HG02623 (cell line): ENCODE measurements around the gene RPH3AL.
"Not testable (repeated sequence)": the region's sequence is repeated elsewhere in the genome, so short reads cannot be mapped to it uniquely, and the experiment has no call there.

Experiments used
- ATAC-seq: cut with Tn5 transposase; IDR thresholded peaks from one replicate; pipeline ENCODE4 v1.9.1; 2021; ENCODE audit warnings: moderate library complexity; ENCODE audit not compliant: unreplicated experiment

RPH3AL gene

DNA sequence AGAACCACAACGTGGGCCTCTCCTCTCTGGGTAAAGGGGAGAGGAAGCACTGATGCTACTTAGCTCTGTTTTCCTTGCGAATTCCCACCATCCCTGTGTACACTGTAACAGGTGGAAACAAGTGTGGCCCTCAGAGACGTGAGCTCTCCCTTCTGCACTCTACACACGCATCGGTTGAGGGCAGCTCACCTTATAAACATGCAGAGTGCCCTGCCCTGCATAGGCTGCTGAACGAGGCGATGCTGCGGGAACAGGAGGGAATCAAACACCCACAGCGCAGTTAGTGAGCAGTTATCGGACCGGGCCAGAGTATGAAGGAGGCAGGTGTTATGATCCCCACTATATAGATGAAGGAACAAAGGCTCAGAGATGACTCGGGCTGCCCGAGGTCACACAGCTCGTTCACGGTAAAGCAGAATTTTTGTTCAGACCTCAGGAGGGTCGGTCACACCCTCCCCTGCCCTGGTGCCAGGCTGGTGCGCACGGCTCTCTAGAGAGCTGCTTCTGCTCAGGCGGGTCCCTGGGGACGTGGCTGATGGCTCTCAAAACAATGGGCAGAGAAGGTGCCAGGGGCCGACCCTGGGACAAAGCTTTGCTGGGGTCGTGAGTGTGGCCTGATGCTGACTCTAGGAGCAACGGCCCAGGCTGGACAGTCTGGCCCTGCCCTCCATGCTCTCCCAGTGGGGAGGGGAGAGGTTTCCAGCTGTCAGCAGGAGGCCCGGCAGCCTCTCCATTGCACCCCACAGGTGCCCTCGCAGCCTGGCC lies 68.5 kb downstream of the RPH3AL start:
- no peak for ATAC-seq

DNA sequence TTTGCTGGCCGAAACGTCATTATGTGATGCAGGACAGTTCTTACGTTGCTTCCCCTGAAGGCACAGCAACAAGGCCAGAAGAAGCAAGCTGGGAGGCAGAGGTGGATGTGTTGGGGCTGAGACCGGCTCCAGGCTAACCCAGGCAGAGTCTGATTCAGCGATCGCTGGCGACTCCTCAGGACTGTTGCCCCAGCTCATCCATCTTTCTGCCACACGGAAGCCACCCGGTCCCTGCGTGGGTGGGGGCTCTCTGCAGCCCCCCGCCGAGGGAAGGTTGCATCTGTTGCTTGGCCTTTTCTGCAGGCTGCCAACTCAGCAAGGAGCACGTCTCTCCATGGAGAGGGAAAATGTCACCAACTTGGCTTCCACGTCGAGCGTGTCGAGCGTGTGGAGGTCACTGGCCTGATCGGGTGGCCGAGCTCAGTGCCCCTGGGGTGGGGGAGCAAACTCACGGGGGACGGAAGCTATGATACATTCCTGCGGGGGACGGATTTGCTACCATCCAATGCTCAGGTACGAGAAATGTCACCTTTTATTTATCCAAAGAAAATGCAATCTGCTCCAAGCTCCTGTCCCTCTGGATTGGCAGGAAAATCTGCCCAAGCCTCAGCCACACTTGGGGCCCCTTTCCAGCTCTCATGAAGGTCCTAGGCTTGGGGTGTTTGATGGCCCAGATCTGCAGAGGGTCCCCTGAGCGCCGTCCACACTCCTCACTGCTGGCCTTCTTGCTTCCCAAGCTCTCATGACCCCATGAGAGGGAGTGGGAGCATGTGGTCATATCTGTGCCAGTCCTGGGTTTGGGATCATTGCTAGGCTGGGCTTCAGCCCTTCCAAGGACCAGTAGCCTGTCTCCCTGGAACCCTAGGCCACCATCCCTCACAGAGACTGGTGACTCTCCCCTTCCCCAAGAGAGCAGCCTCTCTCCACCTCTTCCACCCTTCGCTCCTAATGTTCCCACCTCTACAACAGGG lies 69.4 kb downstream of the RPH3AL start:
- ATAC-seq: no peak

DNA sequence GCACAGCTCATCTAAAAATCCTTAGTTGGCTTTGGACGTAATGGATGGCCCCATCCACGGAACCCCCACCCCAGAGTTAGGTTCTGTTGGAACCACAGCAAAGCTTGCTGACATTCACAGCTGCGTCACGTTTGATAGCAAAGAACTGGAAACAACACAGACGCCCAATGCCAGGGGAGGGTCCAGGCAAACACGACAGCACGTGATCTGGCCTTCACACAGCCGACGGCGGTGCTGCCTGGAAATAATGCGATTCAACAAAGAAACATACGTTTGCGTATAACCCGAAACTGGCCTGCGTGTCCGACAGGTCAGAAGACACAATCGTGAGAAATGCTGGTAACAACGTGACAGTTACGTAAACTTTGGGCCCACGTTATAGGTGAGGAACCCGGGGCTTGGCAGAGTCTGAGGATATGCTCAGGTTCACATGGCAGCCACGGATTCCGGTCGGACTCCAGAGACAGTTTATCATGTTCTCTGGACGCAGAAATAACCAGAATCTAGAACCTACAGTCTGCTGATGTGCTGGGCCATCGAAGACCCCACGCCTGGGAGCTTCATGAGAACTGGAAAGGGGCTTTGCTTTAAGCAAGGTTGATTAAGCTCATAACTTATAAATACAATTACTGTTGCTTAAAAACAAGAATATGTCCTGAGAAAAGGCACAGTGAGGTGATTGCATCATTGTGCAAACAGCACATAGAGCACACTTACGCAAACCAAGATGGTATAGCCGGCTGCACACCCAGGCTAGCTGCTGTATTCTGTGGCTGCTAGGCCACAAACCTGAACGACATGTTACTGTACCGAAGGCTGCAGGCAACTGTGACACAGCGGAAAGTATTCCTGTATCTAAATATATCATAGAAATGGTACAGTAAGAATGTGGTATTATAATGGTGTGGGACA lies 70.4 kb downstream of the RPH3AL start:
- ATAC-seq: no peak

DNA sequence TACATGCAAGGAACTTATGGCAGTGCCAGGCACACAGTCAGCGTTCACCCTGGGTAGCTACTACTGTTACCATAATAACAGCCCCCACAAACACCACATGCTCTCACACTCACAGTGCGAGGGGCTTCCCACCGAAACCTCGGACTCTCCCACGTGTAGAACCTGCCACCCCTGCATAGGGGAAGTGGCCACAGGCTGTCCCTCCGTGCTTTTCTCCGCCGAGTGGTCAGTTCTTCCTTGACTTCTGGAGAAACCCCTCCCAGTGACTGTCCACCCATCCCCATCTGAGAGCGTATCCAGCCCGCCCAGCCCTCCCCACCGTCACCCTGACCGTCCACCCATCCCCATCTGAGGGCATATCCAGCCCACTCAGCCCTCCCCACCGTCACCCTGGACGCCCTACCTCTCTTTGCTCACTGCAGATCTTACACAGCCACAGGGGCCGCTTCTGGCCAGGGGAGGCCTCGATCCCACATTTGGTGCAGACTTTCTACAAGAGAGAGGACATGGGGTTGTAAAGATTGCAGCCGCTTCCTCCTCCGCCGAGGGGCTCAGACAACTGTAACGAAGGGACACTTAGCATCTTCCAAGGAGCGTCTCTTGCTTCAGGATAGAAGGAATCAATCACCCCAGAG lies 71.1 kb downstream of the RPH3AL start:
- no peak for ATAC-seq

DNA sequence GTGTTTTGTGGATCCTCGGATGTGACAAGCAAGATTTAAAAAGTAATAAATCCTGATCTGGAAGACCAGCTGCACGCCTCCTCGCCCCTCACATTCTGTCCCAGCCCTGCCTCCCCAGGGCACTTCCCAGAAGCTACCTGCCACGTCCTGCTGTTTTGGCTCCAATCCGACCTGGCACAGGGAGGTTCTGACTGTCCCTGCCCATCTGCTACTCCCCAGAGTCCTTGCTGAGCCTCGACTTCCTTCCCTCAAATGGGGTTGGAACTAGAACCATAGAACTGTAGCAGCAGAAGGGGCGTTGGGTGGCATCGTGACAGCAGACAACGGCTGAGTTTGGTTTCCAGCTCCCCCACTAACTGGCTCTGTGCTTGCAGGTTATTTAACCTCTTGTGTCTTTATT lies 71.7 kb downstream of the RPH3AL start:
- ATAC-seq: no peak

DNA sequence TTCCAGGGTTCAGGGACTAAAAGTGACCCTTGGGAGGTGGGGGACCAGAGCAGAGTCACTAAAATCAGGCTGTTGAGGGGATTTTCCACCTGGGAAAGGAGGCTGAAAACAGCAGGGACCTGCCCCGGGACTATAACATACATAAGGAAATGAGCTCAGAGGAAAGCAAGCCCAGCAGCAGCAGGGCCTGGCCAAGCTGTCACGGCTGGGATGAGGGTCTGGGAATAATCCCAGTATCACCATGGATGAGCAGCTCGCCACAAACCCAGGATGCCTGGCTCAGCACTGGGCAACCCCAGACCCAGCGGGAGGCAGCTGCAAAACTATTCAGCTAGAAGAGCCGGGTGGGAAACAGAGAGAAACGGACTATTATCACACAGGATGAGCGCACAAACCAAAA lies 72.4 kb downstream of the RPH3AL start:
- no peak for ATAC-seq

DNA sequence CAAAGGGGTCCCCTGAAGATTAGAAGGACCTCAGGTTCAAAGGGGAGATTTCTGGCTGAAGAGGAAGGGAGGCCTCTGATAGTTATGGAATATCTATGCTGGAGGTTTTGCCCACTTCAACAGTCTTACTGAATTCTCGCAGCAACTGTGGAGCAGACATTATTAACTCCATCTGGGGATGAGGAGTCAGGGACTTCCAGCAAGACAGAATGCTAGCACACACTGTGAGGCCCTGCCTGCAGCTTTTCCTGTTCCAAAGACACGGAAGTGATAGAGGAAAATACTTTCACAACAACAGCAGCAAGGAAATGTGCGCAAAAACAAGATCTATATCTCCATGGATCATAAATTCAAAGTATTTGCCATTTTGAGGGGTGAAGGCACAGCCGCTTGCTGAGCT lies 72.8 kb downstream of the RPH3AL start:
- no peak for ATAC-seq

DNA sequence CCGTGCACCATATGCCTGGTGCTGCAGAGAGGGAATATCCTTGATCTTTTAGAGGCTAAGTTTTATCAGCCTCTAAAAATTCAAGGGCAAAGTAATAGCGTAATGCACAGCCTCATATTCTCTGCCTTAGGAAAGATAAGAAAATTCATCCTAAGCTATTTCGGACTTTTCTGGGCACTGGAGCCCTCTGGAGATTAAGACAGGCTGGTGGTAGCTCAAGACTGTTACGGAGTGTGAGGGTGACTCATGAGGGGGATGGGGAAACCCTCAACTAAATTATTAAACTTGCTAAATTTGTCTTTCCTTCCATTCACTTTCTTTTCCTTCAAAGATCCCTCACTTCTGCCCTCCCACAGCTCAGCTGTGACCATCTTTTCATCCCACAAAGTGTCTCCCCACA lies 73.3 kb downstream of the RPH3AL start:
- no peak for ATAC-seq

DNA sequence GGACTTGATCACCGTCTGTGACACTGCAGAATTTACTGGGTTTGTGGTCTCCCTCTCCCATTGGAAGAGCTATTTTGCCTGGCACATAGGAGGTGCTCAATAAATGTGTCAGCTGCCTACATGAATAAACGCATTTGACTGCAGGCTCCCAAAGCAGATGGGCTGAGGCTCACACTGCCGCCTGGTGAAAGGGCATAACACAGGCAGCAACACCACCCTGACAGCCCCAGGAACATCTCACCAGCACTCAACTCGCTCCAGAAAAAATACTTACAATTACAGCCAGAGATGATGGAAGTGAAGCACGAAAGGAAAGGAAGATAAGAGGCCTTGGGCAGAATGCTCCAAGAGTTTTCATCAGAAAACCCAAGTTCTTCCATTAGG lies 73.9 kb downstream of the RPH3AL start:
- ATAC-seq: no peak

DNA sequence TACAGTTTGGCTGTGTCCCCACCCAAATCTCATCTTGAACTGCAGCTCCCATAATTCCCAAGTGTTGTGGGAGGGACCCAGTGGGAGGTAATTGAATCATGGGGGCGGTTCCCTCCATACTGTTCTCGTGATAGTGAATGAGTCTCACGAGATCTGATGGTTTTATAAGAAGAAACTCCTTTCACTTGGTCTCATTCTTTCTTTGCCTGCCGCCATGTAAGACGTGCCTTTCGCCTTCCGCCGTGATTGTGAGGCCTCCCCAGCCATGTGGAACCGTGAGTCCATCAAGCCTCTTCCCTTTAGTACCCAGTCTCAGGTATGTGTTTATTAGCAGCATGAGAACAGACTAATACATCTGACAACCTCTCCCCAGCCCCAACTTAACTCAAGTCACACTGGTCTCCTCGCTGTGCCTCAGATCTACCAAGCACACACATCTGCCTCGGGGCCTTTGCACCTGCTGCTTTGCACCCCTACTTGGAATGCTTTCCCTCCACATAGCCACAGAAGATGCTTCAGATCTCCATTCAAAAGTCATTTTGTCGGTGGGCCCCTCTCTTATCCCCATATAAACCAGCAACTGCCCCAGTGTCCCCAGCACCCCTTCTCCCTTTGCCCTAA lies 74.4 kb downstream of the RPH3AL start:
- ATAC-seq: no peak

DNA sequence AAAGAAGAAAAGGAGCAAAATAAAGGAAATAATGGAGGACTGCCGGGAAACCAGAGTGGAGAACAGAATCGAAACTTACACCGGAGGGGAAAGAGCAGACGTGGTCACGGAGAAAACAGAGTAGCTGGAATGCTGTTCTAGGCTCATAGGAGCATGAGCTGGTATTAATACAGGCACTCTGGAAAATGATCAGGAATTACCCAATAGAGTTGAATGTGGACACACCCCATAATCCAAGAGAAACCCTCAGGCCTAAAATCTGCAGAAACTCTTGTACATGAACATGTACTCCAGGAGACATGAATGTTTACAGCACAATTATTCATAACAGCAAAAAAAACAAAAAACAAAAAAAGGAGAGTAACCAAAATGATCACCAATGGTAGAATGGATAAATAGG lies 77.7 kb downstream of the RPH3AL start:
- no peak for ATAC-seq

DNA sequence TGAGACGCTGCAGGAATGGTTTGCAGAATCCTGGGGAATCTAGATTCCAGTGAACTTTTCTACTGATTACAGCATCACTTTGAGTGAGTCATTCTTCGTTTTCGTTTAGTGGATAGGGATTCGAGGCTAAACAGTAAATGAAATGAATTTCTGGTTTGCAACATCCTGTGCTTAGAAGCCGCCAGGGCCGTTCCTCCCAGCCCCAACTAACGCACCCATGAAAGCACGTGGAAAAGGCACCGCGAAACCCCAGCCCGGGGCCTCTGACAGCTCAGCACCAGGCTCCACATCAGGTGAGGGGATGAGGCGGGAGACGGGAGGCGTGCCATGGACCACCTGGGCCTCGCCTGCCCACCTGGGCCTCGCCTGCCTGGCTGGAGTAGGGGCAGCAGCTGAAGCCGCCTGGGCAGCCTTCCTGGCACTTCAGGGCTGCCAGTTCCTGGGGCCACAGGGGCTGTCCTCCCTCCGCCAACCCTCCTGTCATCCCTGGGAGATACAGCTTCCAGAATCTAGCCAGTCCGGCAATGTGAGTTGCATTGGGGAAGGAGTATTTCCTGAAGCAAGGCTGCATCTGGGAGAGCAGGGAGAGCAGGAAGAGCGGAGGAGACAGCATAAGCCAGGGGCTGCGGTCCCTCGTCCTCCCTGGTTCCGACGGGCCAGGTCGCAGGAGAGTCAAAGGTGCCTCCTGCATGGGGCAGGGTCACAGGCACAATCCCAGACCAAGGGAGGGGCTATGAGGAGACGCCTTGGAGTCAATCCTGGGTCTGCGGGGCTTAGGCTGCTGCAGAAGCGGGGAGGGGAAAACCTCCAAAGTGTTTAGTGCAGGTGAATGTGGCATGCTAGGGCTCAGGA lies 78.4 kb downstream of the RPH3AL start:
- ATAC-seq: no peak

DNA sequence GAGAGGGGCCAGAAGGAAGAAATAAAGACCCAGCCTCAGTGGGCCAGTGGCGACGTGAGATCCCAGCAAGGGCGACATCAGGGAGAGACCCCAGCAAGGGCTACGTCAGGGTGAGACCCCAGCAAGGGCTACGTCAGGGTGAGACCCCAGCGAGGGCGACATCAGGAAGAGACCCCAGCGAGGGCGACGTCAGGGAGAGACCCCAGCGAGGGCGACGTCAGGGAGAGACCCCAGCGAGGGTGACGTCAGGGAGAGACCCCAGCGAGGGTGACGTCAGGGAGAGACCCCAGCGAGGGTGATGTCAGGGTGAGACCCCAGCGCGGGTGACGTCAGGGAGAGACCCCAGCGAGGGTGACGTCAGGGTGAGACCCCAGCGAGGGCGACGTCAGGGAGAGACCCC lies 79.8 kb downstream of the RPH3AL start:
- ATAC-seq: not testable (repeated sequence)

DNA sequence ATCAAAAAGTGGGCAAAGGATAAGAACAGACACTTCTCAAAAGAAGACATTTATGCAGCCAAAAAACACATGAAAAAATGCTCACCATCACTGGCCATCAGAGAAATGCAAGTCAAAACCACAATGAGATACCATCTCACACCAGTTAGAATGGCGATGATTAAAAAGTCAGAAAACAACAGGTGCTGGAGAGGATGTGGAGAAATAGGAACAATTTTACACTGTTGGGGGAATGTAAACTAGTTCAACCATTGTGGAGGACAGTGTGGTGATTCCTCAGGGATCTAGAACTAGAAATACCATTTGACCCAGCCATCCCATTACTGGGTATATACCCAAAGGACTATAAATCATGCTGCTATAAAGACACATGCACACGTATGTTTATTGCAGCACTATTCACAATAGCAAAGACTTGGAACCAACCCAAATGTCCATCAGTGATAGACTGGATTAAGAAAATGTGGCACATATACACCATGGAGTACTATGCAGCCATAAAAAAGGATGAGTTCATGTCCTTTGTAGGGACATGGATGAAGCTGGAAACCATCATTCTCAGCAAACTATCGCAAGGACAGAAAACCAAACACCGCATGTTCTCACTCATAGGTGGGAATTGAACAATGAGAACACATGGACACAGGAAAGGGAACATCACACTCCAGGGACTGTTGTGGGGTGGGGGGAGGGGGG lies 80.5 kb downstream of the RPH3AL start:
- not testable (repeated sequence) for ATAC-seq

DNA sequence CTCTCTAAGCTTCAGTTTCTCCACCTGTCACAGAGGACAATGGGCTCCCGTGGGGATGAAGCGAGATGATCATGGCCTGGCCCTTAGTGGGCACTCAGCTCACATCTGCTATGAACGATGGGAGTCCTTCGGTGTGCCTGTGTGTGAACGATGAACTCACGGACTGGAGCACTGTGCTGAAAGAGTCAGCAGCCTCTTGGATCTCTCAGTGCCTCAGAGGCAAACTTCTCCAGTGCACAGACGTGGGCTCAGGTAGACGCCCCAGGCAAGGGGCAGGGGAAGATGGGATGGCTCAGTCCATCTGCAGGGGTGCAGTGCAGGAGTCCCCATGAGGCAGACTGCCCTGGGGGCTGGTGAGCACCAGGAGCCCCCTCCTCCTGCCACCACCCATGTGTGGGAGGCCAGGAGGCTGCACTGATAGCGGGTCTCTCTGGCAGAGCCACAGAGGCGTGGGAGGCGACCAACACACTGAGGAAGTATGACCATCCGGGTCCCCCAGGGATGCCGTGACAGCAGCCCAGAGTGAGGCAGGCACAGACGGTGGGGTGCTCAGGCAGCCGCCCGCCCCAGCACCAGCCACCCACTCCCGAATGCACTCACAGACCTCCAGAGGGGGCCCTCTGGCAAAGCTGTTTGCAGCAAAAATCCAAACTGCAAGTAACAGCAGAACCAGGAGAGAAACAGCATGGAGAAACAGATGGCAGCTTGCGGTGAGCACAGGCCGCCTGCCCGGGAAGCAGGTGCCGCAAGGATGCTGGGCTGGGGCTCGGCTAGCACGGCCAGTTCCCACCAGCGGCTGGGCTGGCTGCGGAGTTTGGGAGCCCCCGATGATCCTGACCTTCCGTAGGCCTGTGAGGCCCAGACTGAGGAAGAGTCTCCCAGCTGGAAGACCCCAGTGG lies 82.7 kb downstream of the RPH3AL start:
- ATAC-seq: no peak

DNA sequence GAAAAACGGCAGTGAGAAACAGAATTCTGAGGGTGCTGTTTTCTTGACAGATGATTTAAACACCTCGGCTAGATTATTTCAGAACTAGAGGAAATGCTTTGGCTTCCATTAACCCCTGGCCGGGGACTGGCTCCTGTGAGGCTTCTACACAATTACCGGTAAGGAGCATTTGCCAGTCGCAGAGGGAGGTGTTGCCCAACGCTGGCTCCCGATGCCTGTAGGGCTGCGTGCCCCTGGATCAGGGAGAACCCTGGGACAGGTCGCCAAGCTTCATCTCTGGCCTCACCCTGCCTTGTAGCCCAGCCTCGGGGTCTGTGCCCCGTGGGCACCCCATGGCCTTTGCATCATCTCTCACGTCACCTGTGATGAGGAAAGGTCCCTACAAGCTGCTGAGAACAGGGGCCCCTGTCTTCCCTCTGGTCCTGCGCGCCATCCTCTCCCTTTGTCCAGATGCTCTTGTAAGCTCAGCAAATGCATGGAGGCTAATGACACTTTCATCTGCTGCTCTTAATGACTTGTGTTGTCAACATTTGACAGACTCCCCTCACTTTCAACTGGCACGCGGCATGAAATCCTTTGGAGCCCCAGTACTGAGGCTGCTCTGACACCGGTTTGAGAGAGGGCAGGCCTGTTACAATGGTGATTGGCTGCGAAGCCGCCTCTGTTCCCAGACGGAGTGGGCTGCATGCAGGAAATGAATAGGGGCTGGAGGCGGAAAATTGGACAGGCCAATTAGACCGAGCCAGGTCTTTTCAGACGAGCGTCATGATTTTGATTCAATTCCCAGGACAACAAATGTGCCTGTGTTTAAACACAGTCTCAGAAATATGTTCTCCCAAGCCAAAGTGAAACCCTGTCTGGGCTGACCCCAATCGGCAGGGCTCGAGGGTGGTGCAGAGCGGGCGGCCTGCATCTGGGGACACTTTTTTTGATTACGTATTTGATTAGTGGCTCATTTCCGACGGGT lies 85.6 kb downstream of the RPH3AL start:
- ATAC-seq: no peak
